H1 (cell line): ENCODE data around the gene HNRNPA3. TPM values are rescaled to one million over a fixed set of nuclear protein-coding genes. Genes with fewer than 3 reads are reported as not detected.

Source experiments
- CTCF ChIA-PET: fragments of 300-600 bp; sonication (Branson Sonifier 250); formaldehyde crosslinking; loops from one replicate; lab custom pipeline; 2021; ENCODE audit not compliant: partially characterized antibody; lab: Charles Lee
- POLR2A ChIA-PET: fragments of 300-600 bp; sonication (Branson Sonifier 250); formaldehyde crosslinking; loops from one replicate; lab custom pipeline; 2021; ENCODE audit warnings: inconsistent platforms; ENCODE audit not compliant: partially characterized antibody; lab: Charles Lee
- DNase-seq, 2 experiments: peaks; one replicate each; pipeline versions ENCODE4 v3.0.0 to v3.0.0-alpha.2; 2010 to 2022; ENCODE audit warnings: low spot score in 2 of 2, low read depth in 1 of 2, mixed read lengths in 1 of 2
- FAIRE-seq: peaks from 2 replicates; lab custom pipeline; 2011; peaks lifted over from hg19 to GRCh38; lab: Jason Lieb, UNC
- H2AFZ ChIP-seq: 2 replicates; pipeline ENCODE4 v1.8.1; 2012; ENCODE audit warnings: low read length, inconsistent platforms
- H2AK5ac ChIP-seq: 2 replicates; pipeline ENCODE4 v1.6.1; 2013; ENCODE audit warnings: low read depth, low read length
- H2BK120ac ChIP-seq: replicated peaks from 2 replicates; pipeline ENCODE3; 2013; ENCODE audit warnings: low read depth, low read length, inconsistent platforms
- H2BK12ac ChIP-seq: 2 replicates; pipeline ENCODE4 v1.6.1; 2013; ENCODE audit warnings: low read depth, low read length
- H2BK15ac ChIP-seq: 2 replicates; pipeline ENCODE4 v1.6.1; 2013; ENCODE audit warnings: low read length
- H2BK20ac ChIP-seq: 2 replicates; pipeline ENCODE4 v1.6.1; 2013; ENCODE audit warnings: low read length
- H2BK5ac ChIP-seq: 2 replicates; pipeline ENCODE4 v1.6.1; 2013; ENCODE audit warnings: low read depth, low read length
- H3K14ac ChIP-seq: 2 replicates; pipeline ENCODE4 v1.6.1; 2013; ENCODE audit warnings: inconsistent platforms; ENCODE audit not compliant: insufficient read length
- H3K18ac ChIP-seq: 2 replicates; pipeline ENCODE4 v1.6.1; 2013; ENCODE audit warnings: low read length; ENCODE audit errors: extremely low read depth
- H3K23ac ChIP-seq: 2 replicates; pipeline ENCODE4 v1.6.1; 2013; ENCODE audit warnings: inconsistent platforms; ENCODE audit not compliant: insufficient read length
- H3K23me2 ChIP-seq: 2 replicates; pipeline ENCODE4 v1.6.1; 2013; ENCODE audit warnings: low read depth, low read length
- H3K27ac ChIP-seq: 2 replicates; pipeline ENCODE4 v1.6.1; 2011; ENCODE audit warnings: low read depth, low read length, inconsistent platforms
- H3K27me3 ChIP-seq, 4 experiments: replicated peaks in 1 of 4; 1 replicate in 1 of 4; 2 replicates in 3 of 4; pipeline versions ENCODE4 v1.6.1 to v1.8.1; 2011 to 2013; ENCODE audit warnings: low read length in 3 of 4, mild to moderate bottlenecking in 3 of 4, inconsistent platforms in 2 of 4, mixed read lengths in 2 of 4, moderate library complexity in 1 of 4; ENCODE audit not compliant: control insufficient read depth in 3 of 4, insufficient read depth in 3 of 4; ENCODE audit errors: extremely low read depth in 1 of 4
- H3K36me3 ChIP-seq, 4 experiments: 2 replicates each; pipeline versions ENCODE4 v1.6.1 to v1.8.1; 2011 to 2013; ENCODE audit warnings: mild to moderate bottlenecking in 4 of 4, low read length in 3 of 4, moderate library complexity in 2 of 4, control low read depth in 1 of 4, inconsistent platforms in 1 of 4; ENCODE audit not compliant: insufficient read depth in 4 of 4, control insufficient read depth in 2 of 4
- H3K4ac ChIP-seq: replicated peaks from 2 replicates; pipeline ENCODE3; 2013; ENCODE audit warnings: low read length, low read depth, mixed read lengths, inconsistent platforms; ENCODE audit not compliant: insufficient read length
- H3K4me1 ChIP-seq, 4 experiments: replicated peaks in 1 of 4; 1 replicate in 1 of 4; 2 replicates in 3 of 4; pipeline versions ENCODE4 v1.6.1 to v1.8.1; 2011 to 2013; ENCODE audit warnings: low read length in 3 of 4, inconsistent platforms in 2 of 4, mixed read lengths in 1 of 4; ENCODE audit not compliant: insufficient read depth in 4 of 4, control insufficient read depth in 3 of 4
- H3K4me2 ChIP-seq, 2 experiments: 2 replicates each; pipeline versions ENCODE4 v1.6.1 to v1.8.1; 2011 to 2013; ENCODE audit warnings: low read depth in 2 of 2, low read length in 2 of 2, control low read depth in 1 of 2, inconsistent platforms in 1 of 2, mild to moderate bottlenecking in 1 of 2; ENCODE audit not compliant: insufficient read depth in 1 of 2
- H3K4me3 ChIP-seq, 4 experiments: fragments of 200-600, 300-600 bp in 1 of 4; sonication (generic), shearing (Covaris generic), sonication (Bioruptor Twin) in 1 of 4; 2 replicates each; pipeline versions ENCODE4 v1.5.1 to v1.8.1; 2011 to 2016; ENCODE audit warnings: low read length in 4 of 4, low read depth in 3 of 4, control low read depth in 2 of 4, inconsistent platforms in 2 of 4, mild to moderate bottlenecking in 2 of 4, mixed read lengths in 1 of 4, moderate library complexity in 1 of 4; ENCODE audit not compliant: insufficient read depth in 2 of 4; ENCODE audit errors: extremely low read depth in 1 of 4
- H3K56ac ChIP-seq: replicated peaks from 2 replicates; pipeline ENCODE3; 2013; ENCODE audit warnings: low read depth, mild to moderate bottlenecking, mixed read lengths, low read length, inconsistent platforms; ENCODE audit not compliant: insufficient read length
- H3K79me1 ChIP-seq: 2 replicates; pipeline ENCODE4 v1.6.1; 2013; ENCODE audit warnings: low read depth, low read length, control low read depth
- H3K79me2 ChIP-seq, 2 experiments: 2 replicates each; pipeline versions ENCODE4 v1.6.1 to v1.8.1; 2012 to 2013; ENCODE audit warnings: low read length in 2 of 2, mild to moderate bottlenecking in 2 of 2, inconsistent platforms in 1 of 2; ENCODE audit not compliant: insufficient read depth in 2 of 2, control insufficient read depth in 1 of 2
- H3K9ac ChIP-seq, 4 experiments: replicated peaks in 1 of 4; 1 replicate in 1 of 4; 2 replicates in 3 of 4; pipeline versions ENCODE4 v1.6.1 to v1.8.1; 2011 to 2013; ENCODE audit warnings: low read depth in 3 of 4, low read length in 3 of 4, control low read depth in 2 of 4, mild to moderate bottlenecking in 2 of 4, moderate library complexity in 2 of 4, inconsistent platforms in 1 of 4; ENCODE audit errors: extremely low read depth in 1 of 4
- H3K9me3 ChIP-seq, 2 experiments: 2 replicates each; pipeline versions ENCODE4 v1.6.1 to v1.8.1; 2012 to 2013; ENCODE audit warnings: mild to moderate bottlenecking in 2 of 2, moderate library complexity in 2 of 2, control low read depth in 1 of 2, inconsistent platforms in 1 of 2, low read depth in 1 of 2, low read length in 1 of 2, mixed read lengths in 1 of 2; ENCODE audit not compliant: insufficient read depth in 2 of 2
- H4K20me1 ChIP-seq, 2 experiments: replicated peaks in 1 of 2; 2 replicates each; pipeline versions ENCODE3 to v1.8.1; 2011 to 2013; ENCODE audit warnings: inconsistent platforms in 2 of 2, low read length in 2 of 2, mild to moderate bottlenecking in 1 of 2; ENCODE audit not compliant: insufficient read depth in 2 of 2, control insufficient read depth in 1 of 2
- H4K5ac ChIP-seq: 2 replicates; pipeline ENCODE4 v1.6.1; 2013; ENCODE audit warnings: low read length, low read depth, mixed read lengths, inconsistent platforms; ENCODE audit not compliant: insufficient read length
- H4K8ac ChIP-seq: 2 replicates; pipeline ENCODE4 v1.8.0; 2013; ENCODE audit warnings: mild to moderate bottlenecking, moderate library complexity, low read length, inconsistent platforms; ENCODE audit not compliant: insufficient read depth; ENCODE audit errors: extremely low read depth
- H4K91ac ChIP-seq: replicated peaks from 2 replicates; pipeline ENCODE3; 2013; ENCODE audit warnings: low read length, mixed read lengths, inconsistent platforms; ENCODE audit not compliant: insufficient read length
- GTF2F1 ChIP-seq: IDR thresholded peaks from 2 replicates; pipeline ENCODE4 v1.6.1; 2012; ENCODE audit warnings: low read depth, low read length, improper control_type of control experiment, borderline replicate concordance
- KDM4A ChIP-seq: IDR thresholded peaks from one replicate; pipeline ENCODE4 v1.7.1; 2012; ENCODE audit warnings: low read depth, mild to moderate bottlenecking, moderate library complexity, low read length, inconsistent platforms; ENCODE audit not compliant: severe bottlenecking
- POLR2A ChIP-seq, 2 experiments: IDR thresholded peaks; 1 replicate in 1 of 2; 2 replicates in 1 of 2; pipeline ENCODE4 v1.6.1; 2011; ENCODE audit warnings: low read depth in 2 of 2, low read length in 2 of 2, mild to moderate bottlenecking in 2 of 2; ENCODE audit errors: control extremely low read depth in 1 of 2
- POU5F1 ChIP-seq: IDR thresholded peaks from 2 replicates; pipeline ENCODE4 v1.6.1; 2011; ENCODE audit warnings: low read depth, mild to moderate bottlenecking, low read length, moderate library complexity
- SP1 ChIP-seq: IDR thresholded peaks from 2 replicates; pipeline ENCODE4 v1.6.1; 2011; ENCODE audit warnings: low read depth, low read length
- TBP ChIP-seq: IDR thresholded peaks from 2 replicates; pipeline ENCODE4 v1.6.1; 2011; ENCODE audit warnings: low read depth, low read length, improper control_type of control experiment
- WGBS, 2 experiments: shearing (Covaris generic) in 1 of 2; methylation state at CpG; one replicate each; pipeline versions ENCODE4 v1.1.6 to v1.1.7; 2013 to 2015; ENCODE audit warnings: low lambda C conversion rate in 2 of 2, mixed read lengths in 2 of 2, inconsistent platforms in 1 of 2, low coverage in 1 of 2, missing lambda C conversion rate in 1 of 2; ENCODE audit not compliant: insufficient replicate concordance in 2 of 2, insufficient coverage in 1 of 2, insufficient read length in 1 of 2; ENCODE audit errors: extremely low coverage in 1 of 2, missing lambda C conversion rate in 1 of 2; 5-methylcytosine and 5-hydroxymethylcytosine counted together
- long read RNA-seq, 2 experiments: library from RNA in 1 of 2; library from capped mRNA in 1 of 2; stranded (forward); transcript quantifications; one replicate each; pipeline ENCODE4 v2.0.0, GENCODE V29; 2021; ENCODE audit warnings: inconsistent platforms in 1 of 2
- polyA minus RNA-seq, 3 experiments: library from RNA; depleted of rRNA, polyadenylated mRNA; stranded (reverse); fragments of >200 nt; gene quantifications; 1 replicate in 2 of 3; 2 replicates in 1 of 3; pipeline ENCODE4 v1.2.3, GENCODE V29; 2011
- polyA plus RNA-seq, 7 experiments: library from polyadenylated mRNA; depleted of rRNA in 3 of 7; stranded (reverse) in 5 of 7; unstranded in 2 of 7; fragments of >200 nt in 5 of 7; fragments of 200-250 nt in 2 of 7; gene quantifications; 1 replicate in 5 of 7; 2 replicates in 1 of 7; 4 replicates in 1 of 7; pipeline versions ENCODE4 v1.2.1 to v1.2.3, GENCODE V29; 2011 to 2013; ENCODE audit warnings: missing spikeins in 2 of 7, mixed read lengths in 2 of 7
- total RNA-seq: library from RNA; stranded (reverse); fragmentation: NEBNext Ultra II Directional; extraction: Animal tissue kit (Norgen Biotek cat#: 25700); gene quantifications from 2 replicates; pipeline ENCODE4 v1.2.1, GENCODE V29; 2021
- TF ChIP-seq, protein P1 (sequence below): IDR thresholded peaks from 2 replicates; pipeline ENCODE4 v1.6.1; 2012; ENCODE audit warnings: inconsistent platforms

Gene HNRNPA3
- 390 and 408 TPM in 2 replicates for total RNA-seq
- polyA plus RNA-seq (2011; rRNA removed) = 43.6 and 66.1 TPM in 2 replicates
- 182 TPM for polyA plus RNA-seq (2011; cell fraction: cytosol; rRNA removed)
- 30.7 TPM for polyA plus RNA-seq (2011; cell fraction: nucleus; rRNA removed)
- polyA plus RNA-seq (2012, experiment 1 of 2) = 631 to 695 TPM (median 656 TPM) in 4 replicates
- 77.6 TPM for polyA plus RNA-seq (2012, experiment 2 of 2)
- 348 TPM for polyA plus RNA-seq (2013, experiment 1 of 2)
- polyA plus RNA-seq (2013, experiment 2 of 2) = 367 TPM
- 30.3 and 37.2 TPM in 2 replicates for polyA minus RNA-seq (2011; rRNA and poly(A)+ RNA removed)
- polyA minus RNA-seq (2011; cell fraction: cytosol; rRNA and poly(A)+ RNA removed) = 58.9 TPM
- 65.0 TPM for polyA minus RNA-seq (2011; cell fraction: nucleus; rRNA and poly(A)+ RNA removed)
- long read RNA-seq, experiment 1, full-length matches to known transcripts = 34 of 412 reads
- long read RNA-seq, experiment 1, partial matches to known transcripts = 316 of 412 reads
- long read RNA-seq, experiment 1, other reads (novel, unspliced or antisense) = 62 of 412 reads
- long read RNA-seq, experiment 2, full-length matches to known transcripts = 56 of 183 reads
- long read RNA-seq, experiment 2, partial matches to known transcripts = 111 of 183 reads
- long read RNA-seq, experiment 2, other reads (novel, unspliced or antisense) = 16 of 183 reads

DNA sequence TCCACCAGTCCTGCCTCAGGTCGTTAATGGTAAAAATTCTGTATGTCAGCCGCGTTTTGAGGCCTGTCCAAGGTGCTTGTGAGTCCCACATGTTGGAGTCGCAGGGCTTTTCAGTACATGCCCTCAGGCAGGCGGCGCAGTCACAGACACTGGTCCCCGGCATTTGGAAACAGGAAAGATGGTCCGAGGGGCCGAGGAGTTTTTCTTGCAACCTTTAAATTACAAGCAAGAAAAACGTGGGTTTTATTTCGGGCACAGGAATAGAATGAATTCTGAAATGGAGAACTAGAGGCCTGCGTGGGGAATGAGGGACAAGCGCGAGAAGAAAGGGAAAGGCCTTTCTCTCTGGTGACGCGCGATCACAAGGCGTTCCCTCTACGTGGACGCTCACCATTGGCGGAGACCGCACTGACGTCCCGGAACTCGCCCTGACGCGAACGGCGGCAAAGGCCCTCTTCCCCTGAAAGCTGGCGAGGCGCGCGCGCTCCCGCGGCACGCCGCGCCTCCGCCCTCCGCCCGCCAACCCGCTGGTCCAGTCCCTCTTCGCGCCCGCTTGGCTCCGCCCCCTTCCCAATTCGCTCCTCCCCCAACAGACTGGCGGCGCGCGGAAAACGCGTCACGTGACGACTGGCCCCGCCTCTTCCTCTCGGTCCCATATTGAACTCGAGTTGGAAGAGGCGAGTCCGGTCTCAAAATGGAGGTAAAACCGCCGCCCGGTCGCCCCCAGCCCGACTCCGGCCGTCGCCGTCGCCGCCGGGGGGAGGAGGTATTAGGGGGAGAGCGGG lies at the start of gene HNRNPA3:
Gene HNRNPA3 (plus strand): TSS at position 689 of the 785 bp plus-strand sequence. CDS start 6 bp downstream, at position 695.
- peak within 1 kb of the TSS; percentile 95 for H2BK5ac ChIP-seq
- TF ChIP-seq SP1 = 0 out of 2 replicates have a peak, but pooled peaks have one; percentile 35
- TF ChIP-seq POU5F1 = no peak
- TF ChIP-seq, protein P1, sequence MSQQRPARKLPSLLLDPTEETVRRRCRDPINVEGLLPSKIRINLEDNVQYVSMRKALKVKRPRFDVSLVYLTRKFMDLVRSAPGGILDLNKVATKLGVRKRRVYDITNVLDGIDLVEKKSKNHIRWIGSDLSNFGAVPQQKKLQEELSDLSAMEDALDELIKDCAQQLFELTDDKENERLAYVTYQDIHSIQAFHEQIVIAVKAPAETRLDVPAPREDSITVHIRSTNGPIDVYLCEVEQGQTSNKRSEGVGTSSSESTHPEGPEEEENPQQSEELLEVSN = peak; percentile 69
- peak; percentile 84 for TF ChIP-seq TBP
- TF ChIP-seq GTF2F1 = no peak
- peak; percentile 29 for TF ChIP-seq KDM4A
- TF ChIP-seq POLR2A (IDR thresholded peaks at IDR 0.05; ENCODE audit: control extremely low read depth in 1 of 2, low read depth in 2 of 2, low read length in 2 of 2) = peak; percentile 70 to 97

More for the DNA sequence above, at the start of gene HNRNPA3:
- Histone ChIP-seq H2BK20ac (no peak within 1 kb of the TSS), H3K56ac (peak within 1 kb of the TSS; percentile 99), H2AFZ (no peak within 1 kb of the TSS), H3K4me3 (peak within 1 kb of the TSS; percentile 73 to 91 (median 79)), H3K27me3 (no peaks in the 10 kb centered on the region), H3K79me2 (peaks cover 10 to 59% of the 10 kb centered on the region in 2 experiments), H2AK5ac (0 out of 2 replicates have a peak within 1 kb of the TSS, but pooled peaks have one; percentile 1), H2BK12ac (0 out of 2 replicates have a peak within 1 kb of the TSS, but pooled peaks have one; percentile 19), H3K27ac (peak within 1 kb of the TSS; percentile 99), H2BK15ac (no peak within 1 kb of the TSS), H3K4ac (no peak within 1 kb of the TSS), H4K5ac (peak within 1 kb of the TSS; percentile 75), H3K36me3 (peaks cover 18 to 27% (median 23%) of the 10 kb centered on the region in 4 experiments), H3K14ac (no peak within 1 kb of the TSS), H3K4me2 (peak within 1 kb of the TSS; percentile 86 to 88), H2BK120ac (peak within 1 kb of the TSS; percentile 18), H3K23ac (no peak within 1 kb of the TSS), H4K91ac (peak within 1 kb of the TSS; percentile 91), H3K23me2 (no peaks in the 10 kb centered on the region; the same call in none of the 2 replicates), H3K4me1 (peaks cover 2 to 5% (median 4%) of the 10 kb centered on the region in 4 experiments; a peak in 5 of 7 replicates), H3K9ac (peak within 1 kb of the TSS; percentile 98 to 99 (median 98)), H4K20me1 (peaks cover 11 to 12% of the 10 kb centered on the region in 2 experiments), H3K9me3 (no peaks in the 10 kb centered on the region), H4K8ac (peak within 1 kb of the TSS; percentile 100), H3K79me1 (no peaks in the 10 kb centered on the region; the same call in 1 of the 2 replicates), H3K18ac (peak within 1 kb of the TSS; percentile 95)
- DNase-seq (peak; percentile 98 to 100), FAIRE-seq (peak; percentile 36)
- 2% methylated on average over 37 of the region's 74 CpGs; no CpG with 5 or more reads in 1 of the 2 experiments for WGBS, 2 experiments
- POLR2A ChIA-PET = interaction anchor here (0.7 to 5.0 kb wide), 22 partner anchors 10 to 129 kb away, joined by 3 to 128 read pairs (median 5); partner anchors contain the start of gene NFE2L2
- CTCF ChIA-PET = interaction anchor here (0.7 to 1.0 kb wide), 3 partner anchors 16 to 72 kb away, joined by 3 to 5 read pairs (median 4); no protein-coding TSS in a partner anchor
